Suppressor macrophage treated with lipopolysaccharide for 4 hours (primary cell): ENCODE measurements around the gene ZAR1L.
"Not testable (repeated sequence)": the region's sequence is repeated elsewhere in the genome, so short reads cannot be mapped to it uniquely, and the experiment has no call there.

Experiments used
- DNase-seq: peaks from one replicate; pipeline ENCODE4 v3.0.0-alpha.2; 2020

Gene ZAR1L, protein sequence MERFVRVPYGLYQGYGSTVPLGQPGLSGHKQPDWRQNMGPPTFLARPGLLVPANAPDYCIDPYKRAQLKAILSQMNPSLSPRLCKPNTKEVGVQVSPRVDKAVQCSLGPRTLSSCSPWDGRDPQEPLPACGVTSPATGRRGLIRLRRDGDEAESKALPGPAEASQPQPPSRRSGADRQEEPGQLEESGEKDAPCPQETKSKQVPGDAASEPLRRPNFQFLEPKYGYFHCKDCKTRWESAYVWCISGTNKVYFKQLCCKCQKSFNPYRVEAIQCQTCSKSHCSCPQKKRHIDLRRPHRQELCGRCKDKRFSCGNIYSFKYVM

GRCh38 chr13:32315238-32316027, at the start of gene ZAR1L, which contains the start of gene BRCA2:
Gene ZAR1L, minus strand, starts transcription at chr13:32315363. Its CDS starts 3,438 bp downstream, at chr13:32311925.
Gene BRCA2, plus strand, starts transcription at chr13:32315508. Its CDS starts 953 bp downstream, at chr13:32316461.
- peak; percentile 99 for DNase-seq

DNA sequence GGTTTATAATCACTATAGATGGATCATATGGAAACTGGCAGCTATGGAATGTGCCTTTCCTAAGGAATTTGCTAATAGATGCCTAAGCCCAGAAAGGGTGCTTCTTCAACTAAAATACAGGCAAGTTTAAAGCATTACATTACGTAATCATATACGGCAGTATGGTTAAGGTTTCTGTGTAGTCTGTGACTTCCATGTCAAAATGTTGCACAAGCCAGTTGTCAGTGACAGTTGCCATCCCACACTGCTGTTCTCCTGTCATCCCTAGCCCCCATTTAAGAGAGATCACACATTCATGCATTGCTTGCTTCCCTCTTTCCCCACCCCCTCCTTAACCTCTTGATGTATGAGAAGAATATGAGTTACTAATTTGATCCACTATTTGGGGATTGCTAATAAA, 47.4 kb upstream of the ZAR1L start:
- peak; percentile 38 for DNase-seq

GRCh38 chr13:32355935-32356334, 40.8 kb upstream of the ZAR1L start:
- DNase-seq: not testable (repeated sequence)

GRCh38 chr13:32354040-32354439, 38.9 kb upstream of the ZAR1L start:
- DNase-seq: no peak

GRCh38 chr13:32350839-32351441, 35.8 kb upstream of the ZAR1L start:
- not testable (repeated sequence) for DNase-seq

- no peak for DNase-seq
Observed at GRCh38 chr13:32347651-32348050, 32.5 kb upstream of the ZAR1L start.

DNA sequence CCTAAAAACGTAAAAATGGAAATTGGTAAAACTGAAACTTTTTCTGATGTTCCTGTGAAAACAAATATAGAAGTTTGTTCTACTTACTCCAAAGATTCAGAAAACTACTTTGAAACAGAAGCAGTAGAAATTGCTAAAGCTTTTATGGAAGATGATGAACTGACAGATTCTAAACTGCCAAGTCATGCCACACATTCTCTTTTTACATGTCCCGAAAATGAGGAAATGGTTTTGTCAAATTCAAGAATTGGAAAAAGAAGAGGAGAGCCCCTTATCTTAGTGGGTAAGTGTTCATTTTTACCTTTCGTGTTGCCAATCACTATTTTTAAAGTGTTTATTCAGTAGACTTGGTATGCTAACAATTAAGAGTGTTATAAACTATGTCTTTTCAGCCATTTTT, 25.8 kb upstream of the ZAR1L start:
- peak; percentile 48 for DNase-seq

- no peak for DNase-seq
Observed at GRCh38 chr13:32334671-32335070, 19.5 kb upstream of the ZAR1L start.

GRCh38 chr13:32330441-32330840, 15.3 kb upstream of the ZAR1L start:
- peak; percentile 80 for DNase-seq

DNA sequence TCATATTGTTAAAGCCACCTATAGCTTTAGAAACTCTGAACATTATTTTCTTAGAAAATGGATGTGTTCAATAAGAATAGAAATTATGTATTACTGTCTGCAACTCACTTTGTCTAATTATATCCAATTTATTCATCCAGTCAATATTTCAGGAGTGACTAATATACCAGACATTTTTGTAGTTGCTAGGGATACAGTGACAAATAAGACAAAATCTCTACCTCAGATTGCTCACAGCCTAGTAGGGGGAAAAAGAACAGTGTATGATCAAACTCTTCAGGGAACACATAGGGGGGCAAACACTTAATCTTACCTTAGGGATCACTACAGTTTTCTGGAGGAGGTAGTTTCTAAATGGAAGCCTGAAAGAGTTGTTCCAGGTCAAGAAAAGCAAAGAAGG, 8.7 kb upstream of the ZAR1L start:
- no peak for DNase-seq

DNA sequence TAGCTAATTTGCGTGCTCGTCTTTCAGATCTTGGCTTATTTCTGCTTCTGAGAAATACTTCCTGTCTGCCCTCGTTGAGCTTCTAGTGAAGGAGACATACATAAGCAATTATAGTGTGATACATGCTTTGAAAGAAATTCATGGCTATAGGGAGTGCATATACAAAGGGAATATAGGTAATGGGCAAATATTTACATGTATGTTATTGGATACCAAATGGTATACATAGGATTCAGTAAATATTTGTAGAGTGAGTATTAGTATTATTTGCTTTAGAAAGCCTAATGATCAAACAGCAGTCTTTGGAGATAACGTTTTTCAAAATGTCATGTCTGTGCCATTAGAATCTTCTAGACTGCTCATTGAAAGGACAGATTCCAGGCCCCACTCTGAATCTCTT, 5.4 kb upstream of the ZAR1L start:
- no peak for DNase-seq

GRCh38 chr13:32317716-32318465, 2.7 kb upstream of the ZAR1L start:
- DNase-seq: peak; percentile 88

GRCh38 chr13:32316501-32316900, 1.3 kb upstream of the ZAR1L start:
- DNase-seq: peak; percentile 62

- no peak for DNase-seq
Observed at GRCh38 chr13:32316028-32316339, 821 bp upstream of the ZAR1L start.

- DNase-seq: peak; percentile 82
Observed at GRCh38 chr13:32314271-32315237, 609 bp downstream of the ZAR1L start.

DNA sequence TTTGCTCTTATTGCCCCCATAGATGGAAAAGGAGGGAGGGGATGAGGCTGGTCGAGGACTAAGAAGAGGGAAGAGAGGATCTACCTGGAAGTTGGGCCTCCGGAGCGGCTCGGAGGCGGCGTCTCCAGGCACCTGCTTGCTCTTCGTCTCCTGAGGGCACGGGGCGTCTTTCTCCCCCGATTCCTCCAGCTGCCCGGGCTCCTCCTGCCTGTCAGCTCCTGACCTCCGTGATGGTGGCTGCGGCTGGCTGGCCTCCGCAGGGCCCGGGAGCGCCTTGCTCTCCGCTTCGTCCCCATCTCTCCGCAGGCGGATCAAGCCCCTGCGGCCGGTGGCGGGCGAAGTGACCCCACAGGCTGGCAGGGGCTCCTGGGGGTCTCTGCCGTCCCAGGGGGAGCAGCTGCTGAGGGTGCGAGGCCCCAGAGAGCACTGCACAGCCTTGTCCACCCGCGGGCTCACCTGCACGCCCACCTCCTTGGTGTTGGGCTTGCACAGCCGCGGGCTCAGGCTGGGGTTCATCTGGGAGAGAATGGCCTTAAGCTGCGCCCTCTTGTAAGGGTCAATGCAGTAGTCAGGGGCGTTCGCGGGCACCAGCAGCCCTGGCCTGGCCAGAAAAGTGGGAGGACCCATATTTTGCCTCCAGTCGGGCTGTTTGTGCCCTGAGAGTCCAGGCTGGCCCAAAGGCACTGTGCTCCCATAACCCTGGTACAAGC, 3.8 kb downstream of the ZAR1L start:
- no peak for DNase-seq

DNA sequence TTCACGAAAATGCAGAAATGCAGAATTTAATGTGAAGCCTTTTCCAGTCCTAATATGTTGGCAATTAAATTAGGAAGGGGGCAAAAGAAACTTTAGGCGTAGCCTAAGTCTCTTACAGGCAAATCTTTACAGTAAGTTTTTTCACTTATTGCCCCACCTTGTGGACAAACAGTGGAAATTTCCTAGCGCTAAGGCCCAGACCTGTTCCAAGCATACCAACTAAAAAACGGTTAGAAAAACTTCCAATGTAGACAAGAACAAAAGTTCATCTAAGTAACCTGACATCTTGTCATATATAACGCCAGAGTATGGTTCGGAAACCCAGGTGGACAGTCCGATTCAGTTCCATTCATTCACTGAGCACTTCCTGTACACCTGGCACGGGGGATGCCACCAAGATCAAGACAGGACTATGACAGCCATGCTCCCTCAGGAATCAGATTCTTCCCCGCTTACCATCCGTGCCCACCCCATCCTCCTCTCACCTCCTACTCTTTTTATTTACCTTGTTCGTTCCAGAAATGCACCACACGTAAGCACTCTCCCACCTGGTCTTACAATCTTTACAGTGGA, 4.9 kb downstream of the ZAR1L start:
- peak; percentile 70 for DNase-seq

- DNase-seq: no peak
Observed at GRCh38 chr13:32309312-32310133, 5.6 kb downstream of the ZAR1L start.

DNA sequence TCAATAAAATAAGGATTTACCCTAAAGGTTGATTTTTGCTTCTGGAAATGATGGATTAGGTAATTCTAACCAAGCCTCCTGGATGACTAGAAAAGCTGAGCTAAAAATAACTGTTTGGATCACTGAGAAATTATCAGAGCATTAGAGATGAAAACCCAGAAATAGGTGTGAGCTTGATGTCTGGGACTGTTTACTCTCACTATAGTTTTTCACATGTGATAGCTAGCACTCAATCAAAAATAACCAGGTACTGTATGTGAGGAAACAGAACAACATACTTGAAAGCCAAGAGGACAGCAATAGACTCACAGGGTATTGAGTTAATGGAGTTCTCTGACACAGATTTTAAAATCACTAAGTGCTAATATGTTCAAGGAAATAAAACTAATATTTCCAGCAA, 9.5 kb downstream of the ZAR1L start:
- DNase-seq: no peak

DNA sequence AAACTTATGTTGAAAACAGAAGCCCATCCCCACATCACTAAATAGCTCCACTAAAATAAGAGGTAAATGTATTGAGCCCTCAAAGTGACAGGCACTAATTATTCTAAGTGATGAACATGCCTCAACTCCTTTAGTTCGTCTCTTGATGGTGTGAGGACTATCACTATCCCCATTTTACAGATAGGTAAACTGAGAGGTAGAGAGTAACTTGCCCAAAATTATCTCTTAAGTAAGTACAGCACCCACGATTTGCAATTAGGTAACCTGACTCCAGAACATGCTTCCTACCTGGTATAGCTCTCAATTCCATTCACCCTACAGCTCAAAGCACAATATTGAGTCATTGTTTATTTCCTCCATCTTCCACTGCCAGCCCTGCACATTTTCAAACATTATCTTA, 12.7 kb downstream of the ZAR1L start:
- no peak for DNase-seq
